Erythroblast (primary cell): Measurements from ENCODE around the gene NKIRAS1.

Experiments used
- GATA1 ChIP-seq: IDR thresholded peaks from 2 replicates; pipeline ENCODE4 v1.6.1; 2011; ENCODE audit warnings: low read depth, mild to moderate bottlenecking, control low read depth, low read length, moderate library complexity
- POLR2A ChIP-seq: IDR thresholded peaks from 2 replicates; pipeline ENCODE4 v1.6.1; 2011; ENCODE audit warnings: mild to moderate bottlenecking, low read length

GRCh38 chr3:23875113-23875725 is 41.6 kb downstream of the NKIRAS1 start:
- no peak for TF ChIP-seq POLR2A
- no peak for TF ChIP-seq GATA1
